K562 (cell line): ENCODE data around the gene SPAG16. TPM values are rescaled to one million over a fixed set of nuclear protein-coding genes. Genes with fewer than 3 reads are reported as not detected.

ENCODE experiments used
- ATAC-seq: fragments of 200-7000 bp; cut with Tn5 transposase; 3 replicates; pipeline ENCODE4 v1.9.1; 2020; ENCODE audit warnings: moderate library complexity
- BruUV-seq: library from RNA; stranded (reverse); fragments of 400-500 nt; replicated peaks from 2 replicates; lab custom pipeline; 2021; lab: Mats Ljungman, UMichigan
- CTCF ChIA-PET: fragments of 300-600 bp; formaldehyde crosslinking; extraction: SDS; loops from one replicate; lab custom pipeline; 2021; ENCODE audit warnings: low intra/inter-chr PET ratio; lab: Yijun Ruan, JAX
- POLR2A ChIA-PET: fragments of 300-600, 350-650 bp; sonication (Branson Sonifier 250); formaldehyde crosslinking; extraction: SDS; loops from one replicate; lab custom pipeline; 2021; ENCODE audit warnings: antibody characterized with exemption, inconsistent platforms; lab: Yijun Ruan, JAX
- DNase-seq, 4 experiments: peaks; one replicate each; pipeline versions ENCODE4 v3.0.0 to v3.0.0-alpha.2; 2011 to 2018; ENCODE audit warnings: low spot score in 3 of 4, mixed read lengths in 3 of 4; ENCODE audit errors: extremely low read depth in 1 of 4
- FAIRE-seq: peaks from 2 replicates; lab custom pipeline; 2011; peaks lifted over from hg19 to GRCh38; lab: Jason Lieb, UNC
- H2AFZ ChIP-seq: 2 replicates; pipeline ENCODE4 v1.6.0; 2011; ENCODE audit warnings: low read depth, low read length, control low read depth, inconsistent platforms
- H3K27ac ChIP-seq: fragments of 200-600 bp; 3 replicates; pipeline ENCODE4 v1.8.0; 2011; ENCODE audit warnings: low read depth, mild to moderate bottlenecking, control low read depth, inconsistent platforms, low read length, moderate library complexity, mixed read lengths; ENCODE audit errors: extremely low read depth
- H3K27me3 ChIP-seq, 2 experiments: fragments of 300-600 bp in 1 of 2; 2 replicates in 1 of 2; 3 replicates in 1 of 2; pipeline versions ENCODE4 v1.6.0 to v1.8.0; 2011; ENCODE audit warnings: inconsistent platforms in 2 of 2, low read length in 2 of 2, mild to moderate bottlenecking in 1 of 2, mixed read lengths in 1 of 2, moderate library complexity in 1 of 2; ENCODE audit not compliant: control insufficient read depth in 2 of 2, insufficient read depth in 2 of 2
- H3K36me3 ChIP-seq: fragments of 300-600 bp; 3 replicates; pipeline ENCODE4 v1.8.0; 2011; ENCODE audit warnings: mild to moderate bottlenecking, low read length, inconsistent platforms; ENCODE audit not compliant: control insufficient read depth, insufficient read depth
- H3K4me1 ChIP-seq, 2 experiments: fragments of 200-600 bp in 1 of 2; replicated peaks in 1 of 2; 2 replicates in 1 of 2; 3 replicates in 1 of 2; pipeline versions ENCODE4 v1.5.1 to v1.8.0; 2011; ENCODE audit warnings: inconsistent platforms in 2 of 2, low read length in 2 of 2, mild to moderate bottlenecking in 1 of 2, mixed read lengths in 1 of 2, moderate library complexity in 1 of 2; ENCODE audit not compliant: control insufficient read depth in 2 of 2, insufficient read depth in 2 of 2
- H3K4me2 ChIP-seq: 2 replicates; pipeline ENCODE4 v1.6.1; 2011; ENCODE audit warnings: low read length, control low read depth, inconsistent platforms, mixed read lengths; ENCODE audit not compliant: insufficient read depth
- H3K4me3 ChIP-seq: fragments of 200-600 bp; sonication (generic), shearing (Covaris generic); 2 replicates; pipeline ENCODE4 v1.5.1; 2016; ENCODE audit warnings: control low read depth, inconsistent platforms
- H3K79me2 ChIP-seq: fragments of 200-600 bp; 3 replicates; pipeline ENCODE4 v1.8.0; 2011; ENCODE audit warnings: low read length, inconsistent platforms; ENCODE audit not compliant: control insufficient read depth, insufficient read depth
- H3K9ac ChIP-seq, 2 experiments: 2 replicates each; pipeline versions ENCODE4 v1.6.0 to v1.6.1; 2011; ENCODE audit warnings: low read depth in 2 of 2, low read length in 2 of 2, control low read depth in 1 of 2, inconsistent platforms in 1 of 2, mild to moderate bottlenecking in 1 of 2, mixed read lengths in 1 of 2; ENCODE audit not compliant: insufficient read depth in 1 of 2
- H3K9me1 ChIP-seq: one replicate; pipeline ENCODE4 v1.6.0; 2011; ENCODE audit warnings: inconsistent platforms, mild to moderate bottlenecking, low read length, moderate library complexity; ENCODE audit not compliant: control insufficient read depth, insufficient read depth
- H3K9me3 ChIP-seq: replicated peaks from 2 replicates; pipeline ENCODE4 v1.5.1; 2011; ENCODE audit warnings: low read depth, low read length, inconsistent platforms; ENCODE audit not compliant: control insufficient read depth, insufficient read depth
- H4K20me1 ChIP-seq: replicated peaks from 2 replicates; pipeline ENCODE4 v1.6.1; 2011; ENCODE audit warnings: low read length, inconsistent platforms, mixed read lengths; ENCODE audit not compliant: control insufficient read depth, insufficient read depth
- ARNT ChIP-seq, 2 experiments: fragments of 450-650 bp; IDR thresholded peaks; 2 replicates each; pipeline ENCODE4 v1.6.1; 2016; ENCODE audit warnings: mild to moderate bottlenecking in 1 of 2
- E2F6 ChIP-seq, 2 experiments: IDR thresholded peaks; 2 replicates each; pipeline ENCODE4 v1.6.1; 2011; ENCODE audit warnings: borderline replicate concordance in 1 of 2, control low read depth in 1 of 2, low read depth in 1 of 2, low read length in 1 of 2, mild to moderate bottlenecking in 1 of 2, mixed read lengths in 1 of 2, moderate library complexity in 1 of 2; ENCODE audit not compliant: insufficient read depth in 1 of 2, insufficient read length in 1 of 2, poor library complexity in 1 of 2, severe bottlenecking in 1 of 2; ENCODE audit errors: extremely low read depth in 1 of 2
- ETV5 ChIP-seq: sonication (generic); formaldehyde crosslinking; IDR thresholded peaks from 2 replicates; pipeline ENCODE4 v1.4.0; 2020; ENCODE audit warnings: low read depth, mild to moderate bottlenecking, missing genetic modification reagents
- HNRNPLL ChIP-seq: fragments of 200-400 bp; formaldehyde crosslinking; IDR thresholded peaks from 2 replicates; pipeline ENCODE4 v1.6.1; 2017; ENCODE audit warnings: low read length, low read depth, mild to moderate bottlenecking; ENCODE audit not compliant: poor library complexity, severe bottlenecking
- ID3 ChIP-seq, 2 experiments: fragments of 250-450 bp in 1 of 2; fragments of 450-650 bp in 1 of 2; sonication (Bioruptor Pico) in 1 of 2; IDR thresholded peaks; 2 replicates each; pipeline versions ENCODE4 v1.6.1 to v1.8.0; 2016 to 2021; ENCODE audit warnings: mild to moderate bottlenecking in 2 of 2, moderate library complexity in 2 of 2, missing compliant biosample characterization in 1 of 2, missing genetic modification characterization in 1 of 2
- MLX ChIP-seq, 2 experiments: fragments of 450-650 bp in 1 of 2; sonication (generic) in 1 of 2; formaldehyde crosslinking; conservative IDR thresholded peaks; 2 replicates each; pipeline versions ENCODE4 v1.4.0 to v1.8.1; 2020 to 2022; ENCODE audit warnings: mild to moderate bottlenecking in 1 of 2, missing genetic modification reagents in 1 of 2
- PCBP1 ChIP-seq: fragments of 200-400 bp; formaldehyde crosslinking; IDR thresholded peaks from 2 replicates; pipeline ENCODE4 v1.6.1; 2018; ENCODE audit warnings: mild to moderate bottlenecking, low read depth, low read length; ENCODE audit not compliant: poor library complexity, severe bottlenecking
- POLR2AphosphoS5 ChIP-seq: IDR thresholded peaks from 2 replicates; pipeline ENCODE4 v1.6.1; 2011; ENCODE audit warnings: mild to moderate bottlenecking, low read depth, low read length, moderate library complexity; ENCODE audit not compliant: control insufficient read depth, insufficient read depth
- PRMT5 ChIP-seq: sonication (generic); formaldehyde crosslinking; IDR thresholded peaks from 2 replicates; pipeline ENCODE4 v1.5.0; 2020; ENCODE audit warnings: missing genetic modification reagents
- SIX5 ChIP-seq, 2 experiments: IDR thresholded peaks; 2 replicates each; pipeline ENCODE4 v1.6.1; 2011; ENCODE audit warnings: low read length in 2 of 2, borderline replicate concordance in 1 of 2, low read depth in 1 of 2, mild to moderate bottlenecking in 1 of 2, moderate library complexity in 1 of 2; ENCODE audit not compliant: insufficient read depth in 1 of 2
- SREBF2 ChIP-seq: sonication (generic); formaldehyde crosslinking; IDR thresholded peaks from 2 replicates; pipeline ENCODE4 v1.4.0; 2020; ENCODE audit warnings: mild to moderate bottlenecking, missing genetic modification reagents
- ZNF77 ChIP-seq: fragments of 250-450 bp; sonication (Bioruptor Pico); IDR thresholded peaks from 2 replicates; pipeline ENCODE4 v1.5.0; 2020
- WGBS: fragments of 100-300 bp; shearing (Covaris generic); methylation state at CpG from one replicate; pipeline ENCODE4 v1.1.6; 2016; ENCODE audit warnings: low coverage, mixed read lengths; ENCODE audit not compliant: insufficient coverage; ENCODE audit errors: missing lambda C conversion rate; 5-methylcytosine and 5-hydroxymethylcytosine counted together
- in situ Hi-C: fragments of 300-500 bp; cut with MboI; formaldehyde crosslinking; loops from 4 replicates; pipeline ENCODE4 v1.15.0; 2018; ENCODE audit warnings: inconsistent platforms, mixed read lengths
- intact Hi-C: fragments of 100-400 bp; cut with micrococcal nuclease; formaldehyde crosslinking; loops from 2 replicates; pipeline ENCODE4 v1.14.2; 2022
- polyA plus RNA-seq, 8 experiments: library from polyadenylated mRNA; depleted of rRNA in 4 of 8; stranded (reverse) in 5 of 8; unstranded in 3 of 8; fragments of >200 nt; fragmentation: Nextera tagmentation in 2 of 8; fragmentation: Illumina TruSeq in 1 of 8; extraction: Ambion mirVana in 2 of 8; extraction: Trizol in 1 of 8; gene quantifications; 2 replicates each; pipeline versions ENCODE4 v1.2.1 to v1.2.3, GENCODE V29; 2011 to 2014; ENCODE audit warnings: inconsistent platforms in 1 of 8, missing spikeins in 1 of 8
- total RNA-seq, 7 experiments: library from RNA; depleted of rRNA in 6 of 7; stranded (reverse); fragments of >200 nt in 6 of 7; fragmentation: Illumina TruSeq in 2 of 7; extraction: Trizol in 2 of 7; gene quantifications; 2 replicates each; pipeline versions ENCODE4 v1.2.1 to v1.2.3, GENCODE V29; 2011 to 2021; ENCODE audit warnings: low replicate concordance in 1 of 7

SPAG16 gene
- total and polyA plus RNA-seq, 9 of the 15 experiments (the other 6 are each of a cell fraction or from before 2014, with no cell fraction given) = 0.98 to 5.9 (median 3.5) TPM

- WGBS = 7% methylated on average over 3 of the region's 3 CpGs
- CTCF ChIA-PET = no interaction called here
- no peak overlapping the region for H2AFZ ChIP-seq
These were observed 33.7 kb downstream of the SPAG16 start for GRCh38 chr2:213317929-213318328.

More at GRCh38 chr2:213317929-213318328, 33.7 kb downstream of the SPAG16 start:
- ATAC-seq (no peak), FAIRE-seq (no peak), DNase-seq (no peak)
- no peak overlapping the region for H3K4me2 ChIP-seq
- BruUV-seq = no TSS peak
- no peaks in the 10 kb centered on the region for H3K9me3 ChIP-seq
- no peaks in the 10 kb centered on the region for H3K4me1 ChIP-seq
- H3K27me3 ChIP-seq = no peaks in the 10 kb centered on the region
- no peaks in the 10 kb centered on the region for H3K9me1 ChIP-seq
- in situ Hi-C loops (no loop called here), intact Hi-C loops (no loop called here)
- H3K79me2 ChIP-seq = no peaks in the 10 kb centered on the region
- no peak for TF ChIP-seq ZNF77 (CRISPR knock-in tag)
- TF ChIP-seq SREBF2 = no peak
- TF ChIP-seq HNRNPLL = no peak
- TF ChIP-seq MLX (CRISPR knock-in tag; conservative IDR thresholded peaks at IDR 0.05) = no peak
- no peak for TF ChIP-seq PRMT5
- no peak for TF ChIP-seq ARNT (IDR thresholded peaks at IDR 0.05)
- TF ChIP-seq ID3 (CRISPR knock-in tag; IDR thresholded peaks at IDR 0.05) = no peak
- no peak for TF ChIP-seq ID3 (tag; IDR thresholded peaks at IDR 0.05)
- TF ChIP-seq E2F6 (IDR thresholded peaks at IDR 0.05; ENCODE audit: borderline replicate concordance in 1 of 2, extremely low read depth in 1 of 2, insufficient read depth in 1 of 2, insufficient read length in 1 of 2, low read depth in 1 of 2, low read length in 1 of 2, poor library complexity in 1 of 2, severe bottlenecking in 1 of 2) = no peak
- TF ChIP-seq POLR2AphosphoS5 = no peak
- no peak for TF ChIP-seq PCBP1
- no peak for TF ChIP-seq SIX5 (IDR thresholded peaks at IDR 0.05; ENCODE audit: borderline replicate concordance in 1 of 2, insufficient read depth in 1 of 2, low read depth in 1 of 2, low read length in 2 of 2)
- TF ChIP-seq ETV5 (CRISPR knock-in tag) = no peak
- H3K27ac ChIP-seq = no peak overlapping the region
- no peak overlapping the region for H3K9ac ChIP-seq
- POLR2A ChIA-PET = interaction anchor here (0.7 kb wide), 1 partner anchor 33 kb away, joined by 3 read pairs; no protein-coding TSS in a partner anchor
- no peak overlapping the region for H3K4me3 ChIP-seq
- no peaks in the 10 kb centered on the region for H3K36me3 ChIP-seq
- no peaks in the 10 kb centered on the region for H4K20me1 ChIP-seq
